NOMO-1 (cell line): ENCODE results near the gene KRTAP10-3.
"Not testable (repeated sequence)": the region's sequence is repeated elsewhere in the genome, so short reads cannot be mapped to it uniquely, and the experiment has no call there.

Experiments used
- DNase-seq, 2 experiments: peaks; one replicate each; lab custom pipeline; 2025; ENCODE audit not compliant: unreplicated experiment in 2 of 2; lab: John Stamatoyannopoulos, UW

KRTAP10-3 gene

DNA sequence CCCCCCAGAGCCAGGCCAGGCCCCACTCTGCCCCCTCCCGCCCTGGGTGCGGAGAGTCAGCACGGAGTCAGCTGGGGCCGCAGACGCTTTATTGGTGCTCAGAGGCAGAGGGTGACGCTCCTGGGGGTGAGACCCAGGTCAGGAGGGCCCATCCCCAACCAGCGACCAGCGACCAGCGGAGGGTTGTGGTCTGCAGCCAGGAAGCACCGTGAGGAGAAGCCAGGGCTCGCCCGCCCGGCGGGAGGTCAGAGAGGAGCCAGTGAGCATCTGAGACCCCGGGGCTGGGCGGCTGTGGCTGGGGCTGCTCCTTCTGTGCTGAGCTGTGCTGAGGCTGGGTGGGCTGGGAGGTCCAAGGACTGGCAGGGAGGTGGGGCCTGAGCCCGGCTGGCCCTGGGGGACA is 8.3 kb downstream of the KRTAP10-3 start:
- not testable (repeated sequence) for DNase-seq

DNA sequence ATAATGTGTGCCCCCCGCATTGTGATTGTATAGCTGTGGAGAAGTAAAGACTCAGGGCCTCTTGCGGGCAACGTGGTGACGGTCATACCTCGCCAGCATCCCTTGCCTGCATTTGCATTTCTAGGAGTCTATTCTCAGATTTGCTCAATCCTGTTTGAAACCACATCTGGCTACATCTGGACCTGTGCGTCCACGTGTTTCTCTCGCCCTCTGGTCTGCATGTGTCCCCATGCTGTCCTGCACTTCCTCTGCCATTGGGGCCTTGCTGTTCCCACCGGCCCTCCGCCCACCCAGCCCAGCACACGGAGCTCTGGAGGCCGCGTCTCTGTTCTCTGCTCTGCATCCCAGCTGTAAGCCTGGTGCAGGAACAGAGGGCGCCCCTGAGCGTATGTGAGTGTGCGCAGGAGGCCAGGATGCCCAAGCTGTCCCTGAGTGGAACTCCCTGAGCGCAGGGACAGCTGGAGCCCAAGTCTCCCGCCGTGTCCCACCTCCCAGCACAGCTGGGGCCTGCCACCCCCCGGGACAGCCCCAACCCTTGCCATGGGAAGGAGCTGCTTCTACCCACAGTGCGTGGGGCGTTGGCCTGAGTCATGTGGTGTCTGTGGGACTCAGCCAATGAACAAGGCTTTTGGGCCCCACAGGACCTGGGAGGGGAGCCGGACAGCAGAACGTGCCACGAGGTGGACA is 8.9 kb downstream of the KRTAP10-3 start:
- no peak for DNase-seq

DNA sequence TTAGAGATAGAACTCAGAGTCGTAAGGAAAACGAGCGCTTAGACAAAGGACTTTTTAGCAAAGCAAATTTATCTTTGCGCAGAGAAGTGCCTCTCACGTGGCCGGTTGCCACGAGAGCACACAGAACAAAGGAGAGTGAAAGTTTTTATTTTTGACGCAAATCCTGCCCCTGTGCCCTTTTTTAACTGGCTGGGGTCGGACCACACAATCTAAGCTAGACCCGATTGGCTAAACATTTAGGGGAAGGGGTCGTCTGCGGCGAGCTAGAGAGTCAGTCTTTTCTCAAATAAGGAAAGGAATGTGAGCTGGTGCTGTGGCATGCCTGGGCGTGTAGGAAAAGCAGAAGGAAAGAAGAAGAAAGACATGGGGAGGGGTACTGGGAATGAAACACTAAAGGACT is 9.7 kb downstream of the KRTAP10-3 start:
- no peak for DNase-seq

DNA sequence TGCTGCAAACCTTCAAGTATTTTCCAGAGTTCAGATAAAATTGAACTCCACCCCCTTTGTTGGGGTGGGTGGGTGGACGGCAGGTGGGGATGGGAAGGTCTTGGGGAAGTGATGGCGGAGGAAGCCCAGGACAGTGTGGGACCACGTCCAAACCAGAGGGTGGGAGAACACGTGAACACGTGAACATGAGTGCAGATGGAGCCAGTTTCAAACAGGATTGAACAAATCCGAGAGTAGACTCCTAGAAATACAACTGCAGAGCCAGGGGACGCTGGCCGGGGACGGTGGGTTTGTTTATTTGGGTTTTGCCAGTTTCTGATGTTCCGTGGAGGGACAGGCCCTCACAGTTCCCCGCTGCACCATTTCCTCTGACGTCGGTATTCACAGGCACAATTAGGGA is 10.2 kb downstream of the KRTAP10-3 start:
- DNase-seq, result no peak

DNA sequence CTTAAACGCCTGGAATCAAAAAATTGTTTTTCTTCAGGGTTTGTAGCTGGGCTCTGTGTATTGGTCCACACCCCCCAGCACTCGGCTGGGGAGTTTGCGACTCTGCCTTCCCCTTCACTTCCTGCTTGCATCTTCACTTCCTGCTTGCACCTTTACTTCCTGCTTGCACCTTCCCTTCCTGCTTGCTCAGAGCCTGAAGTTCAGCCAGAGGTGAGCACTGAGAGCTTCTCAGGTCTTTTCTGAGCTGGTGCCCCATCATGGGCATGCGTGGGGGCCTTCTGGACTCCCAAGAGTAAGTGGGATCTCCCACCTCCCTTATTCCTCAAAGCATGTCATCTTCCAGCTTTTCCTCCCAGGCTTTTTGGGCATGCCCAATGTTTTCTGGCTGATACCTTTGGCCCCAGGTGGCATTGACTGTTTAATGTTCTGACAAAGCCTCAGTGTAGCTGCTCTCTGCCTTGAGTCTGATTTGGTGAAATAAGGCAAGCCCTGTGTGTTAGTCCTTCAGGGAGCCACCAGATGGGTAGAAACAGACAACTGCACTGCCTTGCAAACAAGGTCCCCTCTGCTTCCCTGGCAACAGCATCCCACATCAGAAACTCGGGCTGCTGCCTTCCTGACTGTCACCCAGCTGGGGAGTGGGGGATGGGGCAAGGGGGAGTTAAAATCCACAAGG is 10.8 kb downstream of the KRTAP10-3 start:
- DNase-seq, result no peak

DNA sequence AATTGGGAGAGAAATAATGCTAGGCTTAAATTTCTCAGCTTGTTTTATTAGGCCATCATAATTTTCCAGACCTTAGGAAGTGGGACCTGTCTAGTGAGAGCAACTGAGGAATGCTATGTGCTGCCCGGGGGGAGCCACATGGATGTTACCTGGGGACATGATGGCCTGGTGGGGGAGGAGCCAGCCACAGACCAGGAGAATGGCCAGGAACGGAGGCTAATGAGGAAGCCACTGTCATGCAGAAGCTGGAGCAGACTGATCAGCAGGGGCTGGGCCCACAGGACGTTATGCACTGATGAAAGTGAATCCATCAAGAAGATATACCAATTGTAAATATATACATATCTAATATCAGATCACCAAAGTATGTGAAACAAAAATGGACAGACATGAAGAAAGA is 14.0 kb downstream of the KRTAP10-3 start:
- no peak for DNase-seq

DNA sequence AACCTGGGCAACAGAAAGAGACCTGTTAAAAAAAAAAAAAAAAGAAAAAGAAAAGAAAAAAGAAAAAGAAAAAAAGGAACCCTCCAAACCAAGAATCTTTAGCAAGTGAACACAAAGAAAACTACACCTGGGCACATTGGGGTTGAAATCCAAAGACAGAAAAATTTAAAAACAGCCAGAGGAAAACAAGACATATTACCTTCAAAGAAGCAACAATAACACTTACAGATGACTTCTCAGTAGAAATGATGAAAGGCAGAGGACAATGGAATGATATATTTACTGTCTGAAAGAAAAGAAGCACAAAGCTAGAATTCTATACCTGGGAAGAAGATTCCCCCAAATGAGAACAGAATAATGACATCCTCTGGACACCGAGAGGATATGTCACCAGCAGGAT is 15.9 kb downstream of the KRTAP10-3 start:
- DNase-seq, result no peak

DNA sequence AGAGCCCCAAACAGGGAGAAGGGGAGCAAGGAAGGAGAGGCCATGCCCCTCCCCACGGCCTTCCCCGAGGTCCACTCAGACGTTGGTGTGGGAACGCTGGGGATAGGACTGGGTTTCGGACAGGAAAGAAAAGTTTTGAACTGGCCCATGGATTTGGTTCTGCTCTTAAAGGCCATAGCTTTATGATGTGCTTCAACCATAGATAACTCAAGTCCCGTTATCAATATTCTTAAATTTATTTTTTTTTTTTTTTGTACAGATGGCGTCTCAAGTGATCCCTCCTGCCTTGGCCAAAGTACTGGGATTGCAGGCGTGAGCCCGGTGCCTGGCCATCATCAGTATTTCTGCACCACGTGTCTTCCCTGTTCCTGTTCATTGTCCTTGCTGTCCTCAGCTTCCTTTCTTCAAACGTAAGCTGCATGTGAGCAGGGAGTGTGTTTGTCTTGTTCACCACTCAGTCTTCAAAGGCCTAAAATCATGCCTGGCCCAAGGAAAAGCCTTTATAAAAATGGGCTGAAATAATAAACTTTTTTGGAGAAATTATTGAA is 17.8 kb downstream of the KRTAP10-3 start:
- DNase-seq, result no peak

DNA sequence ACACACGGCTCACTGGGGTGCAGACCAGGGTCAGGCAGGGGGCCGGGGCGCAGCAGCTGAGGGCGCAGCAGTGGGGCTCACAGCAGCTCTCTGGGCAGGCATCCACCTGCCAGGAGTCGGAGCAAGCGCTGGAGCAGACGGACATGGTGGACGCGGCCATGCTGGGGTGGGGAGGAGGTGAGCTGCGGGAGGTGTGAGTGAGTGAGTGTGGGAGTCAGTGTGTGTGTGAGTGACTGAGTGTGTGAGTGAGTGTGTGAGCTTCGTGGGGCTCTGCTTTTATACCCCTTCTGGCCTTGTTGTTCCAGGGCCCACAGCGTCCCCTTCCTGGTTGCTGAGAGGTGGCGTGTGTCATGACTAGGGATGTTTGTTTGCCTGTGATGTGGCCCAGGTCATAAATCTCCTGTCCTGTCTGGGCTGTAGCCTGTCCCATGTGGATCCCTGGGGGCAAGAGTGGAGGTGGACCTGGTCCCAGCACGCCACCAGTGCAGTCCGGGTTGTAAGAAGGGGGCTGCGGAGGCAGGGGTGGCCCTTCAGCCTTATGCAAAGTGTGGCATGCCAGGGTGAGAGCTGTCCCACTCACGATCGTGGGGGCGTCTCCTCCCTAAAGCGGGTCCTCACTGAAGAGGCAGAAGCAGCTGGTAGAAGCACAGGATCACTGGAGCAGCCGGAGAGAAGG is 18.5 kb downstream of the KRTAP10-3 start, which contains the start of gene KRTAP10-1:
KRTAP10-1 (minus strand) TSS at position 205 of the 676 bp plus-strand sequence; CDS start at position 160, 45 bp downstream.
- no peak for DNase-seq

DNA sequence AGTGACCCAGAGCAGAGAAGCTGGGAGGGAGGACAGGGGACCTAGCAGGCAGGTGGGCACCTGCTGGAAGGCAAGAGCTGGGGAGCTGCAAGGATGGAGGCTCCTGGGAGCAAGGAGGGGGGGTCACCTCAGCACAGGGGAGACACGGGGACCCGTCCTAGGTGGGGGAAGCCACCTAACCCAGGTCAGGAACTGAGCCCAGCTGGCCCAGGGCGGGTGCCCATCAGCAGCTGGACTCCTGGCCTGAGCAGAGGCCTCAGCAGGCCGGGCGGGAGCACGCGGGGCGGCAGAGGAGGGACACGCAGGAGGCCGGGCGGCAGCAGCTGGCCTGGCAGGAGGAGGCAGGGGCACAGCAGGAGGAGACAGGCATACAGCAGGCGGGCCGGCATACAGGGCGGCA is 19.5 kb downstream of the KRTAP10-3 start:
- DNase-seq, result no peak

DNA sequence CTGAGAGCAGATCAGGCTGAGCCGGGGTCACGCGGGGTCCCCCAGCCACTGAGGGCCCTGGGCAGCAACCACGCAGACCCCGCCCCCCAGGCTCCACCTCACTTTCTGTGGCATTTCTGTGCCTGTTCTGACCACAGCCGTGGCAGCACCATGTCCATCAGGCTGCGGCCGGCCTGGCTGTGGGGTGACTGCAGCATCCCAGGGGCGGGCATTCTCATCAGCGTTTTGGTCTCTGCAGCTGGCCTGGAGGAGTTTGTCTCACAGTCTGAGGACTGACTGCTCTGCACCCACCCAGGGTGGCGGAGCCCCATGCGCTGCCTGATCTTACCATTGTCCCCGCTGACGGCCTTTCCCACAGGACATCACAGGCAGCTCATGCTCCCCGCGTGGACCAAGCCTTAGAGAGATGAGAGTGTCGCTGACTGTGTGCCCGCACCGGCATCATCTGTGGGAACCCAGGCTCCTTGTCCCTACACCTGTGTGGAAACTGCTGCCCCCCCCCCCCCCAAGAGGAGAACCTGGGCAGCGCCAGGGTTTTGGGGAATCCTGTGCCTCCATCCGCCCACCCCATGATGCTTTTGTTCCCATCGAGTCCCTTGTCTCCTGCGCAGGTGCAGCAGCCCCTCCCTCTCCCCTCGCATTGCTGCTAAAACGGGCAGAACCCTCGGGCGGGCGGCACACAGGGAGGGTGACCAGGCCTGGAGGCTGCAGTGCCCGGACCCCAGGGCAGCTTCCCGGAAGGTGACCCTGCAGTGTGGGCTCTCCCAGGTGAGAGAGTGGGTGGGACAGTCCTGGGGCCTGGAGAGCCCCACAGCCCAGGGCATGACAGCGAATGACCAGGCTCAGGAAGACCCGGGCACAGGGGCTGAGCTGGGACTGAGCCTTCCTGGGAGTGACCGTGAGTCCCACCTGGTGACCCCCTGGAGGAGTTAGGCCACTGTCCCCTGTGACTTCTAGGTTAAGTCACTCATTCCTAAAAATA is 20.4 kb downstream of the KRTAP10-3 start:
- DNase-seq, result no peak

DNA sequence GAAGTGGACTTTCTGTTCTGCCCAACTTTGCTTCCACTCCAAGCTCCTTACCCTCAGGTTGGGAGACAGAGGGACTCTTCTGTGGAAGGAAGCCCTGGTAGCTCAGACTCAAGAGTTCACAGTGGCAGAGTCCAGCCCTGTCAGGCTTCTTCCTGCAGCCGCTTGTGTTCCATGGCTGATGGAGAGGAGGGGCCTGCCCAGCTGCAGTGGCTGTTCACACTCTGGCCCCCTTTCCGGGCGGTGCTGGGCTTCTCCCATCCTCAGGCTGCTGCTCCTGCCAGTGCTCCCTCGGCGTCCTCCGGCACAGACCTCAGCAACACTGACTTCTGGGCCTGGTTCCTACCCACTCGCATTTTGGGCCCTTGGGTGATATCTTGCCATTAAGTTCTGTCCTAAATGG is 22.6 kb downstream of the KRTAP10-3 start:
- no peak for DNase-seq

DNA sequence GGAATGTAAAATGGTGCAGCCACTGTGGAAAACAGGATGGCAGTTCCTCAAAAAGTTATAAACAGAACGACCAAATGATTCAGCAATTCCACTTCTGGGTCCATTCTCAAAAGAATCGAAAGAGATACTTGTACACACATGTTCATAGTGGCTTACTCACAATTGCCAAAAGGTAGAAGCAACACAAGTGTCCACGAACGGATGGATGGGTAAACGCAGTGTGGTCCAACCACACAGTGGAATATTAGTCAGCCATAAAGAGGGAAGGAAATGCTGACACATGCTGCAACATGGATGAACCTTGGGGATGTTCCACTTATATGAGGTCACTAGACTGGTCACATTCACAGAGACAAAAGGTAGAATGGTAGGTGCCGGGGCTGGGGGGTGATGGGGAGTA is 23.9 kb downstream of the KRTAP10-3 start:
- no peak for DNase-seq

DNA sequence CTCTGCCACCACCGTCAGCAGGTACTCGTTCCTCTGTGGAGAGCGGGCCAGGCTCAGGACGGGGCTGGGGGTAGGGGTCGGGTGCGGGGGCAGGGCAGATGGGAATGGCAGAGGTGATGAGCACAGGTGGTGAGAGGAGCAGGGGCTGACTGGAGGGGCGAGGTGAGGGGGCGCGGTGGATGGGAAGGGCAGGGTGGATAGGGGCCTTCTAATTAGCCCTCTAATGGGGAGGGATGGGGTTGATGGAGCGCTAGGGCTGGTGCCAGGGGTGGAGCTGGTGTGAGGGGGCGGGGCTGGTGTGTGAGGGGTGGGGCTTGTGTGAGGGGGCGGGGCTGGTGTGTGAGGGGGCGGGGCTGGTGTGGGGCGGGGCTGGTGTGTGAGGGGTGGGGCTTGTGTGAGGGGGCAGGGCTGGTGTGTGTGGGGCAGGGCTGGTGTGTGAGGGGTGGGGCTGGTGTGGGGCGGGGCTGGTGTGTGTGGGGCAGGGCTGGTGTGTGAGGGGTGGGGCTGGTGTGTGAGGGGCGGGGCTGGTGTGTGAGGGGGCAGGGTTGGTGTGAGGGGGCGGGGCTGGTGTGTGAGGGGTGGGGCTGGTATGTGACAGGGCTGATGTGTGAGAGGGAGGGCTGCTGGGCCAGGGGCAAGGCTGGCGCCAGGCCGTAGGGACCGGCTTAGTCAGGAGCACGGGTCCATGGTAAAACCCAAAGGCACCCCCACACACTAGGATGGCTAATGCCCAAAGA is 24.5 kb downstream of the KRTAP10-3 start:
- DNase-seq, result no peak

DNA sequence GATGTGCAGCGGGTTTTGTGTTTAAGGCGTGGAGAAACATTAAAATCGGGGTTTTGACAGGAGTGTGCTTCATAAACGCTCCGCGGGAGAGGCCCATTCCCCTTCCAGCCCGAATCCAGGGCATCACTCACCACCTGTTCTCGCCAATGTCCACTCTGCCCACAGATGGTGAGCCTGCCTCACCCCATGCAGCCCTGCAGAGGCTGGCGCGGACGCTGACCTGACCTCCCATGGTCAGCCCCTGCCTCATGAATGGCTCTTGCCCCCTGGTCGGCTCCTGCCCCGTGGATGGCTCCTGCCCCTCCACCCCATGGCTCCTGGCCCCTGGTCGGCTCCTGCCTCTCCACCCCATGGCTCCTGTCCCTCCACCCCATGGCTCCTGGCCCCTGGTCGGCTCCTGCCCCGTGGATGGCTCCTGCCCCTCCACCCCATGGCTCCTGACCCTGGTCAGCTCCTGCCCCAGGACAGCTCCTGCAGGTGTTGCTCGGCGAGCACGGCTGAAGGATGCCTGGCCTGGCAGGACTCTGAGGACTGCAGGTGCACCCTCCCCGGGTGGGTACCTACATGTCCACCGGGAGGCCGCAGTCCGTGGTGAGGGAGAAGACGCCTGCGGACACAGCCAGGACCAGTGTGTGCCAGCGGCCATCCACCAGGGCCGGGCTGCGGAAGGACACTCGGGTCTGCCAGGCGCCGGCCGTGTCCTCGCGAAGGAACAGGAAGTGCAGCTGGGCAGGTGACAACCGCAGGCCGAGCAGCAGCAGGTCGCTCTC is 25.3 kb downstream of the KRTAP10-3 start:
- no peak for DNase-seq

DNA sequence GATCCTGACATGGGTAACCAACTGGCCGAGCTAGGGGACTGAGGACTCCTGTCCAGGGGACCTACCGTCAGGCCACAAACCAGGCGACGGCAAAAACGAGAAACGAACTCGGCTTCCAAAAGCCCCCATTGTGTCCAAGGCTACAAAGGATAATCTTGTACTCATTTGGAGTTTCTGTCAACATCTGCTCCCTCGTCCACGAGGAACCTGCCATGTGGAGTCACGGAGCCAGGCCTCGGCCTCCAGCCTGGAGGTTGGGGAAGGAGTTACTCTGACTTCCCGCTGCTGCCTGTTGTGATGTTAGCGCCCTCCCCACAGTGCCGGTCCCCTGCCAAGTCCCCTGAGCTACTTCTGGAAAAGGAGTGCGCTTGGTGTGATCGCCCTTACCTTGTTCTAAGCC is 25.9 kb downstream of the KRTAP10-3 start:
- no peak for DNase-seq

DNA sequence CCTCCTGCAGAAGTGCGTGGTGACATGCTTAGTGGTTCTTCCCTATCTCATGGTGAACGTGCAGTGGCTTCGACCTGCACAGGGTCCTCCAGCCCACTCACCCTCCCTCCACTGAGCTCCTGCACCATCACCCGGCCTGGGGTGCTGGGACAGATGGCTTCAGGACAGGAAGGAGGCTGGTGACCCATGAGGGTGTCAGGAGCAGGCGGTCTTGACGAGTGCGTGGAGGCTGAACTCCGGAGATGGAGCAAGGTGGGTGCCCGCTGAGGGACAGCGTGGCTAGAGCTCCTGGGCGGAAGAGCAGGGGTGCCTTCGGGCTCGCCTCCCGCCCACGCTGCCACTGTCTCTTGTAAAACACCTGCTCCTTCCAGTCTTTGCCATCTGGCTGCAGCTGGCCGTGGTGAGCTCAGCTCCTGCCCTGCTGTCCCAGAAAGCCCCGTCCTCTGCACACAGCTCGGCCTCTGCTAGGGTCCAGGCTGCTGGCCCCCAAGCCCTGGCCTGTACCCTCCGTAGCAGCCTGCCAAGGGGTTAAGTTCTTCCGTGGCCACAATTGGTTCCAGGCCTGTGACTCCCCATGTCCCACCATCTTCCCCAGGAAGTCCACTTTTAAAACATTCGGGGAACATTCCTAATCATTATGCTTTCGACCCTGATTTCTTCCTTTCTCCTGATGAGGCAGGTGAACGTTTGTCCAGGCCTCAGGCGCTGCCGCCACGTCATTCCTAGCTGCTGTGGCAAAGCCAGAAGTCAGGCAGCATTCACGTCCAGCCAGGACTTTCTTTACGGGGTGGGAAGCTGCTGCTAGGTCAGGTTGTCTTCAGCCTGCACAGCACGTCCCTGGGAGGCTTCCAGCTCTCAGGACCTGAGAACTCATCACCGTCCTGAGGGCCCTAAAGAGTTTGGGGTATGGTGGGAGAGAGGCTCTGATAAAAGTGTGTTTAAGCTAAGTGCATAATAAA is 26.7 kb downstream of the KRTAP10-3 start:
- DNase-seq, result no peak
